Measurements from ENCODE around the gene FAM229A. TPM values are rescaled to one million over a fixed set of nuclear protein-coding genes. Genes with fewer than 3 reads are reported as not detected.
"Not testable (repeated sequence)": the region's sequence is repeated elsewhere in the genome, so short reads cannot be mapped to it uniquely, and the experiment has no call there.

FAM229A gene
- total RNA-seq, 1 donor from 2014 or later = 8.5 TPM

- no peak for DNase-seq (ENCODE audit: extremely low spot score, unreplicated experiment)
- Mint-ChIP-seq H3K4me3 (ENCODE audit: unreplicated experiment) (no peak overlapping the region), H3K36me3 (ENCODE audit: unreplicated experiment) (no peaks in the 10 kb centered on the region), H3K27ac (ENCODE audit: unreplicated experiment) (no peak overlapping the region), H3K27me3 (ENCODE audit: unreplicated experiment) (no peaks in the 10 kb centered on the region), H3K4me1 (ENCODE audit: unreplicated experiment) (peaks cover 1% of the 10 kb centered on the region), H3K9me3 (ENCODE audit: unreplicated experiment) (no peaks in the 10 kb centered on the region)
- no peak for TF ChIP-seq CTCF (IDR thresholded peaks at IDR 0.05)
Observed at GRCh38 chr1:32404946-32405345, 42.7 kb upstream of the FAM229A start.

- Mint-ChIP-seq H3K4me1 (ENCODE audit: unreplicated experiment) (peaks cover 1% of the 10 kb centered on the region), H3K9me3 (ENCODE audit: unreplicated experiment) (no peaks in the 10 kb centered on the region), H3K27me3 (ENCODE audit: unreplicated experiment) (no peaks in the 10 kb centered on the region), H3K27ac (ENCODE audit: unreplicated experiment) (peak overlapping the region; percentile 42), H3K4me3 (ENCODE audit: unreplicated experiment) (no peak overlapping the region), H3K36me3 (ENCODE audit: unreplicated experiment) (no peaks in the 10 kb centered on the region)
- DNase-seq (ENCODE audit: extremely low spot score, unreplicated experiment) = peak; percentile 92
- TF ChIP-seq CTCF (IDR thresholded peaks at IDR 0.05) = peak; percentile 93
Observed at GRCh38 chr1:32400876-32401631, 38.8 kb upstream of the FAM229A start.

GRCh38 chr1:32399843-32400242, 37.6 kb upstream of the FAM229A start:
- no peak for TF ChIP-seq CTCF (IDR thresholded peaks at IDR 0.05)
- no peaks in the 10 kb centered on the region for H3K9me3 Mint-ChIP-seq (ENCODE audit: unreplicated experiment)
- no peaks in the 10 kb centered on the region for H3K36me3 Mint-ChIP-seq (ENCODE audit: unreplicated experiment)
- DNase-seq (ENCODE audit: extremely low spot score, unreplicated experiment) = no peak
- no peak overlapping the region for H3K4me3 Mint-ChIP-seq (ENCODE audit: unreplicated experiment)
- H3K4me1 Mint-ChIP-seq (ENCODE audit: unreplicated experiment) = peaks cover 7% of the 10 kb centered on the region
- no peaks in the 10 kb centered on the region for H3K27me3 Mint-ChIP-seq (ENCODE audit: unreplicated experiment)
- no peak overlapping the region for H3K27ac Mint-ChIP-seq (ENCODE audit: unreplicated experiment)

- H3K9me3 Mint-ChIP-seq (ENCODE audit: unreplicated experiment) = no peaks in the 10 kb centered on the region
- peaks cover 15% of the 10 kb centered on the region for H3K4me1 Mint-ChIP-seq (ENCODE audit: unreplicated experiment)
- TF ChIP-seq CTCF (IDR thresholded peaks at IDR 0.05) = no peak
- no peaks in the 10 kb centered on the region for H3K36me3 Mint-ChIP-seq (ENCODE audit: unreplicated experiment)
- no peaks in the 10 kb centered on the region for H3K27me3 Mint-ChIP-seq (ENCODE audit: unreplicated experiment)
- DNase-seq (ENCODE audit: extremely low spot score, unreplicated experiment) = no peak
- no peak overlapping the region for H3K27ac Mint-ChIP-seq (ENCODE audit: unreplicated experiment)
- no peak overlapping the region for H3K4me3 Mint-ChIP-seq (ENCODE audit: unreplicated experiment)
Observed at GRCh38 chr1:32398401-32398800, 36.1 kb upstream of the FAM229A start.

GRCh38 chr1:32396524-32396923, 34.2 kb upstream of the FAM229A start:
- not testable (repeated sequence) for H3K9me3 Mint-ChIP-seq (ENCODE audit: unreplicated experiment); H3K4me3 Mint-ChIP-seq (ENCODE audit: unreplicated experiment); H3K27ac Mint-ChIP-seq (ENCODE audit: unreplicated experiment); H3K27me3 Mint-ChIP-seq (ENCODE audit: unreplicated experiment); H3K36me3 Mint-ChIP-seq (ENCODE audit: unreplicated experiment); DNase-seq (ENCODE audit: extremely low spot score, unreplicated experiment)
- peaks cover 26% of the 10 kb centered on the region for H3K4me1 Mint-ChIP-seq (ENCODE audit: unreplicated experiment)

Measured in osteocyte (in vitro differentiated cells).